HepG2 (cell line): ENCODE measurements around the gene PPA1. TPM values are rescaled to one million over a fixed set of nuclear protein-coding genes. Genes with fewer than 3 reads are reported as not detected.

ENCODE experiments used
- ATAC-seq: fragments of 200-7000 bp; cut with Tn5 transposase; 3 replicates; pipeline ENCODE4 v1.9.1; 2020; ENCODE audit warnings: mild to moderate bottlenecking, moderate library complexity
- BruUV-seq: library from RNA; stranded (reverse); fragments of 400-500 nt; replicated peaks from 2 replicates; lab custom pipeline; 2021; lab: Mats Ljungman, UMichigan
- CTCF ChIA-PET: fragments of 300-600 bp; formaldehyde crosslinking; extraction: SDS; loops from one replicate; lab custom pipeline; 2021; ENCODE audit warnings: low total read pairs, inconsistent platforms, low intra/inter-chr PET ratio; lab: Yijun Ruan, JAX
- POLR2A ChIA-PET: fragments of 350-600 bp; sonication (Branson Sonifier 250); formaldehyde crosslinking; loops from one replicate; lab custom pipeline; 2020; ENCODE audit warnings: antibody characterized with exemption, inconsistent platforms; lab: Yijun Ruan, JAX
- DNase-seq: peaks from one replicate; pipeline ENCODE4 v3.0.0-alpha.2; 2015; ENCODE audit warnings: low spot score
- FAIRE-seq: peaks from 3 replicates; lab custom pipeline; 2011; peaks lifted over from hg19 to GRCh38; lab: Jason Lieb, UNC
- H2AFZ ChIP-seq: one replicate; pipeline ENCODE4 v1.6.1; 2011; ENCODE audit warnings: low read length, inconsistent platforms
- H3K27ac ChIP-seq: fragments of 300-600 bp; 3 replicates; pipeline ENCODE4 v1.8.0; 2011; ENCODE audit warnings: mixed run types, mild to moderate bottlenecking, mixed read lengths, low read length, inconsistent platforms; ENCODE audit not compliant: insufficient read depth; ENCODE audit errors: extremely low read length
- H3K27me3 ChIP-seq, 2 experiments: fragments of 200-600 bp in 1 of 2; 2 replicates in 1 of 2; 3 replicates in 1 of 2; pipeline versions ENCODE4 v1.6.0 to v1.8.0; 2011; ENCODE audit warnings: low read length in 2 of 2, mild to moderate bottlenecking in 2 of 2, moderate library complexity in 2 of 2, inconsistent platforms in 1 of 2; ENCODE audit not compliant: insufficient read depth in 2 of 2, control insufficient read depth in 1 of 2
- H3K36me3 ChIP-seq, 2 experiments: fragments of 200-600 bp in 1 of 2; replicated peaks in 1 of 2; 2 replicates in 1 of 2; 3 replicates in 1 of 2; pipeline versions ENCODE4 v1.5.1 to v1.8.0; 2011; ENCODE audit warnings: low read length in 2 of 2, inconsistent platforms in 1 of 2; ENCODE audit not compliant: insufficient read depth in 2 of 2, control insufficient read depth in 1 of 2
- H3K4me1 ChIP-seq: 2 replicates; pipeline ENCODE4 v1.5.1; 2012; ENCODE audit warnings: low read length, inconsistent platforms; ENCODE audit not compliant: insufficient read depth
- H3K4me2 ChIP-seq: 2 replicates; pipeline ENCODE4 v1.6.0; 2011; ENCODE audit warnings: low read depth, low read length, inconsistent platforms
- H3K4me3 ChIP-seq, 3 experiments: fragments of 200-600 bp in 1 of 3; sonication (generic), shearing (Covaris generic) in 1 of 3; replicated peaks in 1 of 3; 2 replicates each; pipeline ENCODE4 v1.5.1; 2011 to 2016; ENCODE audit warnings: low read length in 3 of 3, inconsistent platforms in 2 of 3, low read depth in 2 of 3, mild to moderate bottlenecking in 2 of 3, control low read depth in 1 of 3, mixed read lengths in 1 of 3; ENCODE audit not compliant: insufficient read depth in 1 of 3
- H3K79me2 ChIP-seq: one replicate; pipeline ENCODE4 v1.6.1; 2011; ENCODE audit warnings: low read length, inconsistent platforms; ENCODE audit not compliant: insufficient read depth
- H3K9ac ChIP-seq: 2 replicates; pipeline ENCODE4 v1.6.0; 2011; ENCODE audit warnings: mild to moderate bottlenecking, low read depth, low read length, inconsistent platforms; ENCODE audit not compliant: insufficient read depth
- H3K9me3 ChIP-seq: 2 replicates; pipeline ENCODE4 v1.5.1; 2012; ENCODE audit warnings: mild to moderate bottlenecking, low read length
- H4K20me1 ChIP-seq: 2 replicates; pipeline ENCODE4 v1.6.0; 2011; ENCODE audit warnings: inconsistent platforms, mild to moderate bottlenecking, low read length, moderate library complexity; ENCODE audit not compliant: insufficient read depth
- CBX5 ChIP-seq: sonication (generic); formaldehyde crosslinking; IDR thresholded peaks from 2 replicates; pipeline ENCODE4 v1.4.0; 2020; ENCODE audit warnings: missing genetic modification reagents, borderline replicate concordance
- TOPORS ChIP-seq: sonication (generic); formaldehyde crosslinking; IDR thresholded peaks from 2 replicates; pipeline ENCODE4 v1.8.0; 2023; ENCODE audit warnings: mild to moderate bottlenecking, missing genetic modification reagents
- ZFY ChIP-seq: sonication (generic); formaldehyde crosslinking; IDR thresholded peaks from 2 replicates; pipeline ENCODE4 v1.4.0; 2020; ENCODE audit warnings: missing genetic modification reagents
- ZSCAN20 ChIP-seq: sonication (generic); formaldehyde crosslinking; IDR thresholded peaks from 2 replicates; pipeline ENCODE4 v1.4.0; 2020; ENCODE audit warnings: missing genetic modification reagents, mild to moderate bottlenecking, borderline replicate concordance
- WGBS: methylation state at CpG from one replicate; pipeline ENCODE4 v1.1.6; 2017; ENCODE audit warnings: low lambda C conversion rate; 5-methylcytosine and 5-hydroxymethylcytosine counted together
- in situ Hi-C: cut with HindIII; loops from 2 replicates; pipeline ENCODE4 v1.10.0; 2017; ENCODE audit warnings: low pct_unique_long_range_greater_than_20kb; ENCODE audit not compliant: extremely low pct_ligation_motif_present
- intact Hi-C: fragments of 100-400 bp; cut with micrococcal nuclease; formaldehyde crosslinking; loops from one replicate; pipeline ENCODE4 v1.10.0; 2022; ENCODE audit not compliant: unreplicated experiment
- polyA plus RNA-seq, 8 experiments: library from polyadenylated mRNA; depleted of rRNA in 3 of 8; stranded (reverse) in 7 of 8; unstranded in 1 of 8; fragments of >200 nt; fragmentation: Illumina TruSeq in 4 of 8; extraction: Trizol in 4 of 8; gene quantifications; 2 replicates each; pipeline versions ENCODE4 v1.2.1 to v1.2.3, GENCODE V29; 2011 to 2016; ENCODE audit warnings: low read depth in 4 of 8, missing spikeins in 1 of 8, mixed read lengths in 1 of 8; ENCODE audit not compliant: insufficient read depth in 1 of 8
- total RNA-seq, 5 experiments: library from RNA; depleted of rRNA; stranded (reverse); fragments of >200 nt; fragmentation: Illumina TruSeq; extraction: Trizol; gene quantifications; 2 replicates each; pipeline ENCODE4 v1.2.3, GENCODE V29; 2016; ENCODE audit warnings: low read depth in 1 of 5
- TF ChIP-seq, protein P1 (sequence below): sonication (generic); formaldehyde crosslinking; IDR thresholded peaks from 2 replicates; pipeline ENCODE4 v1.4.0; 2020; ENCODE audit warnings: missing genetic modification reagents, borderline replicate concordance
- TF ChIP-seq, protein P2 (sequence below): sonication (generic); formaldehyde crosslinking; conservative IDR thresholded peaks from 2 replicates; pipeline ENCODE4 v1.8.1; 2023; ENCODE audit warnings: missing genetic modification reagents
- TF ChIP-seq, protein P3 (sequence below): sonication (generic); formaldehyde crosslinking; IDR thresholded peaks from 2 replicates; pipeline ENCODE4 v1.5.0; 2020; ENCODE audit warnings: missing genetic modification reagents
- TF ChIP-seq, protein P4 (sequence below): sonication (generic); formaldehyde crosslinking; IDR thresholded peaks from 2 replicates; pipeline ENCODE4 v1.5.1; 2020; ENCODE audit warnings: missing genetic modification reagents, mild to moderate bottlenecking, borderline replicate concordance

The PPA1 gene
- total and polyA plus RNA-seq, 2 of the 13 experiments (the other 11 are each of a cell fraction or from before 2014, with no cell fraction given), result 136 to 250 TPM

DNA sequence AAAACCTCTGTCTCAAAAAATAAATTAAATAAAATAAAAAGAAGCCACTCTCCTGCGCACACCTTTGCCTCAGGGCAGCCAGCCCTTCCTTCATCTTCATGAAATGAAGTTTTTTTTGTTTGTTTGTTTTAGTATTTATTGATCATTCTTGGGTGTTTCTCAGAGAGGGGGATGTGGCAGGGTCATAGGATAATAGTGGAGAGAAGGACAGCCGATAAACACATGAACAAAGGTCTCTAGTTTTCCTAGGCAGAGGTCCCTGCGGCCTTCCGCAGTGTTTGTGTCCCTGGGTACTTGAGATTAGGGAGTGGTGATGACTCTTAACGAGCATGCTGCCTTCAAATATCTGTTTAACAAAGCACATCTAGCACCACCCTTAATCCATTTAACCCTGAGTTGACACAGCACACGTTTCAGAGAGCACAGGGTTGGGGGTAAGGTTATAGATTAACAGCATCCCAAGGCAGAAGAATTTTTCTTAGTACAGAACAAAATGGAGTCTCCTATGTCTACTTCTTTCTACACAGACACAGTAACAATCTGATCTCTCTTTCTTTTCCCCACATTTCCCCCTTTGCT is 4.8 kb upstream of the PPA1 start (continued):
- TF ChIP-seq, protein P1, sequence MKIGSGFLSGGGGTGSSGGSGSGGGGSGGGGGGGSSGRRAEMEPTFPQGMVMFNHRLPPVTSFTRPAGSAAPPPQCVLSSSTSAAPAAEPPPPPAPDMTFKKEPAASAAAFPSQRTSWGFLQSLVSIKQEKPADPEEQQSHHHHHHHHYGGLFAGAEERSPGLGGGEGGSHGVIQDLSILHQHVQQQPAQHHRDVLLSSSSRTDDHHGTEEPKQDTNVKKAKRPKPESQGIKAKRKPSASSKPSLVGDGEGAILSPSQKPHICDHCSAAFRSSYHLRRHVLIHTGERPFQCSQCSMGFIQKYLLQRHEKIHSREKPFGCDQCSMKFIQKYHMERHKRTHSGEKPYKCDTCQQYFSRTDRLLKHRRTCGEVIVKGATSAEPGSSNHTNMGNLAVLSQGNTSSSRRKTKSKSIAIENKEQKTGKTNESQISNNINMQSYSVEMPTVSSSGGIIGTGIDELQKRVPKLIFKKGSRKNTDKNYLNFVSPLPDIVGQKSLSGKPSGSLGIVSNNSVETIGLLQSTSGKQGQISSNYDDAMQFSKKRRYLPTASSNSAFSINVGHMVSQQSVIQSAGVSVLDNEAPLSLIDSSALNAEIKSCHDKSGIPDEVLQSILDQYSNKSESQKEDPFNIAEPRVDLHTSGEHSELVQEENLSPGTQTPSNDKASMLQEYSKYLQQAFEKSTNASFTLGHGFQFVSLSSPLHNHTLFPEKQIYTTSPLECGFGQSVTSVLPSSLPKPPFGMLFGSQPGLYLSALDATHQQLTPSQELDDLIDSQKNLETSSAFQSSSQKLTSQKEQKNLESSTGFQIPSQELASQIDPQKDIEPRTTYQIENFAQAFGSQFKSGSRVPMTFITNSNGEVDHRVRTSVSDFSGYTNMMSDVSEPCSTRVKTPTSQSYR (CRISPR knock-in tag), result 0 out of 2 replicates have a peak, but pooled peaks have one; percentile 26
- TF ChIP-seq, all 625 proteins: peak for 27; not testable (repeated sequence) for 598

DNA sequence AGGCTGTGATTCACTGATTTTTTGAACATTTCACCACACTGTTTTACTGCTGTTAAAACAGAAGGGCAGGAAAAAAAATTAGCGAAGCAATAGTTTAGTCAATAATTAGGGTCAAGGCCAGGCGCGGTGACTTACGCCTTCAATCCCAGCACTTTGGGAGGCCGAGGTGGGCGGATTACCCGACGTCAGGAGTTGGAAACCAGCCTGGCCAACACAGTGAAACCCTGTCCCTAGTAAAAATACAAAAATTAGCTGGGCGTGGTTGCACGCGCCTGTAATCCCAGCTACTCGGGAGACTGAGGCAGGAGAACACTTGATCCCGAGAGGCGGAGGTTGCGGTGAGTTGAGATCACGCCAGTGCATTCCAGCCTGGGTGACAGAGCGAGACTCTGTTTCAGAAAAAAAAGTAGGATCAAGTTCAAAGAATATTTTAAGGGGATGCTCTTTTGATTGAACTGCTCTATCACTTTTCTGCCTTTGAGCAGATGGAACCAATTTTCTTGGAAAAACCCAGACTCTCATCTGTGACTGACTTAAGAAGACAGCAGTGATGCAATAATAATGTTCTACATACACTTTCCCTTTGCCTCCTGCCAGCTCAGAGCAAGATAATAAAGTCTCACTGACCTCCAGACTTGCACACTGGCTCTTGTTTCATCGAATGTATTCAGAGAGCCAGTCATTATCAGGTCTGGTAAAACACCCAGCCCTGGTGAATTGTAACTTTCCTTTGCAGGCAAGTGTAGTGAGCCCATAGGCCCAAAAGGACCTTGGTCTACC is 1.6 kb upstream of the PPA1 start:
- no TSS peak for BruUV-seq
- ChIA-PET POLR2A (interaction anchor here (1.5 kb wide), 1 partner anchor 30 kb away, joined by 9 read pairs; no protein-coding TSS in a partner anchor), CTCF (no interaction called here)
- H3K79me2 ChIP-seq, result peaks cover 30% of the 10 kb centered on the region
- H2AFZ ChIP-seq, result peak overlapping the region; percentile 64
- no peaks in the 10 kb centered on the region for H3K9me3 ChIP-seq
- intact Hi-C loops (no loop called here), in situ Hi-C loops (no loop called here)
- 0 out of 2 replicates have a peak, but pooled peaks cover 7% of the 10 kb centered on the region for H4K20me1 ChIP-seq
- DNase-seq (no peak), FAIRE-seq (no peak), ATAC-seq (peak; percentile 16; the same call in 2 of the 3 replicates)
- H3K27me3 ChIP-seq, result no peaks in the 10 kb centered on the region; a peak in 1 of 5 replicates
- H3K4me2 ChIP-seq, result peak overlapping the region; percentile 29; the same call in 1 of the 2 replicates
- H3K36me3 ChIP-seq, result peaks cover 0 to 6% of the 10 kb centered on the region in 2 experiments; a peak in 4 of 5 replicates
- H3K27ac ChIP-seq, result peak overlapping the region; percentile 44
- peaks cover 54% of the 10 kb centered on the region for H3K4me1 ChIP-seq
- no peak overlapping the region for H3K4me3 ChIP-seq
- WGBS, result 75% methylated on average over 18 of the region's 18 CpGs
- H3K9ac ChIP-seq, result no peak overlapping the region
- TF ChIP-seq TOPORS (CRISPR knock-in tag) (no peak), ZFY (CRISPR knock-in tag) (peak; percentile 40; the same call in 1 of the 2 replicates), CBX5 (no peak), ZSCAN20 (CRISPR knock-in tag) (no peak)
- TF ChIP-seq, protein P2, sequence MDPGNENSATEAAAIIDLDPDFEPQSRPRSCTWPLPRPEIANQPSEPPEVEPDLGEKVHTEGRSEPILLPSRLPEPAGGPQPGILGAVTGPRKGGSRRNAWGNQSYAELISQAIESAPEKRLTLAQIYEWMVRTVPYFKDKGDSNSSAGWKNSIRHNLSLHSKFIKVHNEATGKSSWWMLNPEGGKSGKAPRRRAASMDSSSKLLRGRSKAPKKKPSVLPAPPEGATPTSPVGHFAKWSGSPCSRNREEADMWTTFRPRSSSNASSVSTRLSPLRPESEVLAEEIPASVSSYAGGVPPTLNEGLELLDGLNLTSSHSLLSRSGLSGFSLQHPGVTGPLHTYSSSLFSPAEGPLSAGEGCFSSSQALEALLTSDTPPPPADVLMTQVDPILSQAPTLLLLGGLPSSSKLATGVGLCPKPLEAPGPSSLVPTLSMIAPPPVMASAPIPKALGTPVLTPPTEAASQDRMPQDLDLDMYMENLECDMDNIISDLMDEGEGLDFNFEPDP (CRISPR knock-in tag), result no peak
- TF ChIP-seq, protein P3, sequence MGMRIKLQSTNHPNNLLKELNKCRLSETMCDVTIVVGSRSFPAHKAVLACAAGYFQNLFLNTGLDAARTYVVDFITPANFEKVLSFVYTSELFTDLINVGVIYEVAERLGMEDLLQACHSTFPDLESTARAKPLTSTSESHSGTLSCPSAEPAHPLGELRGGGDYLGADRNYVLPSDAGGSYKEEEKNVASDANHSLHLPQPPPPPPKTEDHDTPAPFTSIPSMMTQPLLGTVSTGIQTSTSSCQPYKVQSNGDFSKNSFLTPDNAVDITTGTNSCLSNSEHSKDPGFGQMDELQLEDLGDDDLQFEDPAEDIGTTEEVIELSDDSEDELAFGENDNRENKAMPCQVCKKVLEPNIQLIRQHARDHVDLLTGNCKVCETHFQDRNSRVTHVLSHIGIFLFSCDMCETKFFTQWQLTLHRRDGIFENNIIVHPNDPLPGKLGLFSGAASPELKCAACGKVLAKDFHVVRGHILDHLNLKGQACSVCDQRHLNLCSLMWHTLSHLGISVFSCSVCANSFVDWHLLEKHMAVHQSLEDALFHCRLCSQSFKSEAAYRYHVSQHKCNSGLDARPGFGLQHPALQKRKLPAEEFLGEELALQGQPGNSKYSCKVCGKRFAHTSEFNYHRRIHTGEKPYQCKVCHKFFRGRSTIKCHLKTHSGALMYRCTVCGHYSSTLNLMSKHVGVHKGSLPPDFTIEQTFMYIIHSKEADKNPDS (CRISPR knock-in tag), result no peak
- TF ChIP-seq, protein P4, sequence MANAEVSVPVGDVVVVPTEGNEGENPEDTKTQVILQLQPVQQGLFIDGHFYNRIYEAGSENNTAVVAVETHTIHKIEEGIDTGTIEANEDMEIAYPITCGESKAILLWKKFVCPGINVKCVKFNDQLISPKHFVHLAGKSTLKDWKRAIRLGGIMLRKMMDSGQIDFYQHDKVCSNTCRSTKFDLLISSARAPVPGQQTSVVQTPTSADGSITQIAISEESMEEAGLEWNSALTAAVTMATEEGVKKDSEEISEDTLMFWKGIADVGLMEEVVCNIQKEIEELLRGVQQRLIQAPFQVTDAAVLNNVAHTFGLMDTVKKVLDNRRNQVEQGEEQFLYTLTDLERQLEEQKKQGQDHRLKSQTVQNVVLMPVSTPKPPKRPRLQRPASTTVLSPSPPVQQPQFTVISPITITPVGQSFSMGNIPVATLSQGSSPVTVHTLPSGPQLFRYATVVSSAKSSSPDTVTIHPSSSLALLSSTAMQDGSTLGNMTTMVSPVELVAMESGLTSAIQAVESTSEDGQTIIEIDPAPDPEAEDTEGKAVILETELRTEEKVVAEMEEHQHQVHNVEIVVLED, result no peak
